RWPE2 (cell line): ENCODE results near the gene KLHL29.
A peak's percentile ranks its signal among the peaks of the same experiment; 100 is the strongest.

ENCODE experiments used
- ATAC-seq: fragments of 200-7000 bp; cut with Tn5 transposase; 3 replicates; pipeline ENCODE4 v1.9.1; 2021; ENCODE audit warnings: low read depth
- DNase-seq: peaks from one replicate; pipeline ENCODE4 v3.0.0-alpha.2; 2020; ENCODE audit warnings: low spot score
- H3K27ac ChIP-seq: fragments of 450-650 bp; 2 replicates; pipeline ENCODE4 v1.5.1; 2017; ENCODE audit warnings: mild to moderate bottlenecking; ENCODE audit not compliant: poor library complexity, severe bottlenecking
- H3K27me3 ChIP-seq: fragments of 250-450 bp; sonication (Bioruptor Pico); 2 replicates; pipeline ENCODE4 v1.5.1; 2021; ENCODE audit warnings: mild to moderate bottlenecking, moderate library complexity; ENCODE audit not compliant: insufficient read depth, poor library complexity, severe bottlenecking
- H3K36me3 ChIP-seq: fragments of 250-450 bp; sonication (Bioruptor Pico); 2 replicates; pipeline ENCODE4 v1.5.1; 2020; ENCODE audit warnings: low read depth, mild to moderate bottlenecking, moderate library complexity
- H3K4me1 ChIP-seq: fragments of 250-450 bp; sonication (Bioruptor Pico); 2 replicates; pipeline ENCODE4 v1.5.1; 2021; ENCODE audit warnings: mild to moderate bottlenecking, moderate library complexity; ENCODE audit not compliant: insufficient read depth, poor library complexity, severe bottlenecking
- H3K4me3 ChIP-seq: fragments of 250-450 bp; sonication (Bioruptor Pico); 2 replicates; pipeline ENCODE4 v1.5.1; 2021; ENCODE audit warnings: mild to moderate bottlenecking, moderate library complexity; ENCODE audit not compliant: severe bottlenecking
- H3K9me3 ChIP-seq: fragments of 250-450 bp; sonication (Bioruptor Pico); 2 replicates; pipeline ENCODE4 v1.5.1; 2021; ENCODE audit warnings: mild to moderate bottlenecking, moderate library complexity; ENCODE audit not compliant: severe bottlenecking
- TF ChIP-seq, protein P1 (sequence below): fragments of 450-650 bp; IDR thresholded peaks from one replicate; pipeline ENCODE4 v1.5.1; 2017; ENCODE audit warnings: mild to moderate bottlenecking, moderate library complexity; ENCODE audit not compliant: poor library complexity, severe bottlenecking

KLHL29 gene

DNA sequence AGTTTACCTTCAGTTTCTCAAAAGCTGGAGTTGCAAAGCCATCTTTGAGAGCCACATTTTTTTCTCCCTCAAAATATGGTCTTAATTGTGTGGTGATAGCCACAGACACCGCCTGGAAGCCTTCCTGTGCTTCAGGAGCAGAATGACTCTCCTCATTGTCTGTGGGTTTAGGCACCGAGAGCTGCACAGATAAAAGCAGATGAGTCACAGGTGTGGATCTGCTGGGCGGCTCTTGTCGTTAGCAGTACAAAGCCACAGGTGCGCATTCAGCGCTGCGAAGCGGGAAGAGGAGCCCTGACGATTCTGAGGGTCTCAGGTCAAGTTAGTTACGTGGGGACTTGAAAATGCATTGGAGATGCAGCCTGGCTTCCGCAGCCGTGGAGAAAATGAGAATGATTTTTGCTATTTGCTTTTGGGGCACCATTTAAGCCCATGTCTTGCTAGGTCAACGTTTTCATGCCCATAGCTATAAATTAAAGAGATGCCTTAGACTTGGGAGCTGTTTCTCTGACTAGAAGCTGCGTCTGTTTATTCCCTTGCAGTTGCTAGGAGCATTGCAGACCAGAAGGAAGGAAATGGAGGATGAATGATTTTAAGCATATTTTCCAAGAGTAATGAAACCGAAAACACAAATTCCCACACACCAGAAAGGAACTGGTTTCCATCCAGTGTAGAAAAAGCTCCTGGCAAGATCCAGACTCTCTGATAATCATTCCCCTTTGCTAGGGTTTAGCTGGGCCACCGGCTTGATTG lies 51.5 kb downstream of the KLHL29 start:
- no peaks in the 10 kb centered on the region for H3K4me1 ChIP-seq
- no peak overlapping the region for H3K27ac ChIP-seq
- TF ChIP-seq, protein P1, sequence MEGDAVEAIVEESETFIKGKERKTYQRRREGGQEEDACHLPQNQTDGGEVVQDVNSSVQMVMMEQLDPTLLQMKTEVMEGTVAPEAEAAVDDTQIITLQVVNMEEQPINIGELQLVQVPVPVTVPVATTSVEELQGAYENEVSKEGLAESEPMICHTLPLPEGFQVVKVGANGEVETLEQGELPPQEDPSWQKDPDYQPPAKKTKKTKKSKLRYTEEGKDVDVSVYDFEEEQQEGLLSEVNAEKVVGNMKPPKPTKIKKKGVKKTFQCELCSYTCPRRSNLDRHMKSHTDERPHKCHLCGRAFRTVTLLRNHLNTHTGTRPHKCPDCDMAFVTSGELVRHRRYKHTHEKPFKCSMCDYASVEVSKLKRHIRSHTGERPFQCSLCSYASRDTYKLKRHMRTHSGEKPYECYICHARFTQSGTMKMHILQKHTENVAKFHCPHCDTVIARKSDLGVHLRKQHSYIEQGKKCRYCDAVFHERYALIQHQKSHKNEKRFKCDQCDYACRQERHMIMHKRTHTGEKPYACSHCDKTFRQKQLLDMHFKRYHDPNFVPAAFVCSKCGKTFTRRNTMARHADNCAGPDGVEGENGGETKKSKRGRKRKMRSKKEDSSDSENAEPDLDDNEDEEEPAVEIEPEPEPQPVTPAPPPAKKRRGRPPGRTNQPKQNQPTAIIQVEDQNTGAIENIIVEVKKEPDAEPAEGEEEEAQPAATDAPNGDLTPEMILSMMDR = no peak
- H3K4me3 ChIP-seq = no peak overlapping the region
- no peaks in the 10 kb centered on the region for H3K27me3 ChIP-seq
- ATAC-seq = no peak
- H3K9me3 ChIP-seq = no peaks in the 10 kb centered on the region
- no peak for DNase-seq
- H3K36me3 ChIP-seq = no peaks in the 10 kb centered on the region

GRCh38 chr2:23441414-23441813 lies 56.4 kb downstream of the KLHL29 start:
- no peak overlapping the region for H3K4me3 ChIP-seq
- TF ChIP-seq, protein P1 = no peak
- DNase-seq = no peak
- no peaks in the 10 kb centered on the region for H3K36me3 ChIP-seq
- H3K27me3 ChIP-seq = no peaks in the 10 kb centered on the region
- no peak for ATAC-seq
- H3K27ac ChIP-seq = no peak overlapping the region
- peaks cover 5% of the 10 kb centered on the region for H3K4me1 ChIP-seq
- H3K9me3 ChIP-seq = no peaks in the 10 kb centered on the region

DNA sequence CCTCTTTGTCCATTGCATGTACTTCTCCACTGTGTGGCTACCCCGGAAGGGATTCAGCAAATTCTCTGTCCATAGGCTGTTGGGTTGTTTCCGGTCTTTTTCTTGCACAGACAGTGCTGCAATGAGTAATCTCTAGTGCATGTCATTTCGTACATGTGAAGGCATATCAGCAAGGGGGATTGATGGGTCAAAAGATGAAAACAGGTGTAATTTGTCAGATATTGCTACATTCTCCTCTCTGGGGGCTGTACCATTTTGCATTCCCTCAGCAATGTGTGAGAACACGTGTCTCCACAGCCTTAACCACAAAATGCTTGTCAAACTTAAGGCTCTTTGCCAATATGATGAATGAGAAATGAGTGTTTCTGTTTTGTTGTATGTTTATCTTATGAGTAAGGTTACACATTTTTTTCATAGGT lies 60.5 kb downstream of the KLHL29 start:
- H3K27ac ChIP-seq = no peak overlapping the region
- no peaks in the 10 kb centered on the region for H3K27me3 ChIP-seq
- peaks cover 5% of the 10 kb centered on the region for H3K4me1 ChIP-seq
- ATAC-seq (peak; percentile 88), DNase-seq (no peak)
- no peaks in the 10 kb centered on the region for H3K36me3 ChIP-seq
- H3K4me3 ChIP-seq = no peak overlapping the region
- TF ChIP-seq, protein P1 = no peak
- H3K9me3 ChIP-seq = no peaks in the 10 kb centered on the region

- Histone ChIP-seq H3K4me1 (peaks cover 5% of the 10 kb centered on the region), H3K9me3 (no peaks in the 10 kb centered on the region), H3K27ac (no peak overlapping the region), H3K27me3 (no peaks in the 10 kb centered on the region), H3K36me3 (no peaks in the 10 kb centered on the region), H3K4me3 (no peak overlapping the region)
- ATAC-seq (no peak), DNase-seq (no peak)
- TF ChIP-seq, protein P1 = no peak
Observed at GRCh38 chr2:23446916-23447315, 61.9 kb downstream of the KLHL29 start.

- TF ChIP-seq, protein P1 = no peak
- no peak for DNase-seq
- no peaks in the 10 kb centered on the region for H3K36me3 ChIP-seq
- no peak overlapping the region for H3K4me3 ChIP-seq
- peaks cover 5% of the 10 kb centered on the region for H3K4me1 ChIP-seq
- no peaks in the 10 kb centered on the region for H3K9me3 ChIP-seq
- H3K27ac ChIP-seq = no peak overlapping the region
- no peak for ATAC-seq
- no peaks in the 10 kb centered on the region for H3K27me3 ChIP-seq
Observed at GRCh38 chr2:23447405-23447804, 62.4 kb downstream of the KLHL29 start.
